GM06990 (cell line): ENCODE measurements around the gene AKNA.

ENCODE experiments used
- DNase-seq: peaks from one replicate; pipeline ENCODE4 v3.0.0-alpha.2; 2011; ENCODE audit not compliant: insufficient read length; ENCODE audit errors: extremely low read depth
- H3K27me3 ChIP-seq: replicated peaks from 2 replicates; pipeline ENCODE4 v1.6.0; 2011; ENCODE audit warnings: low read length; ENCODE audit not compliant: control insufficient read depth, insufficient read depth
- H3K36me3 ChIP-seq: 2 replicates; pipeline ENCODE4 v1.5.1; 2011; ENCODE audit warnings: low read length; ENCODE audit not compliant: control insufficient read depth, insufficient read depth
- H3K4me3 ChIP-seq: replicated peaks from 2 replicates; pipeline ENCODE4 v1.5.1; 2011; ENCODE audit warnings: low read depth, mild to moderate bottlenecking, control low read depth, low read length
- TF ChIP-seq, protein P1 (sequence below): IDR thresholded peaks from 2 replicates; pipeline ENCODE4 v1.5.1; 2011; ENCODE audit warnings: low read length, control low read depth, mild to moderate bottlenecking, inconsistent platforms; ENCODE audit not compliant: insufficient read depth, poor library complexity, severe bottlenecking

Gene AKNA

DNA sequence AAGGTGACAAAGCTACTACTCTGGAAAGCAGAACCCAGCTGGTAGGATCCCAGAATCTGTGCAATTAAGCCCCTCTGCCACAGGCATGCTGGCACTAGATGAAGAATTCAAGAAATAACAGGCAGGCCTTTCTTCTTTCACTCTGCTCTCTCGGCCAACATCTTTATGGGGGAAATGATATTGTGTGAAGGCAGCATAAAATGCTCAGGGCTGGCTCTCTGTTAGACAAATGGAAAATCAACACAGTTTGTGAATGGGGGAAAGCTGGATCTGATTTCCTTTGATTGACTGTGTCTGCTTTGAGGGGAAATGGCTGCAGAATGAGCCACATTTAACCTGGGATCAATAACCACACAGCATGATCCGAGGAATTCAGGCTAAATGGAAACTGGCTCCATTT lies 29.1 kb upstream of the AKNA start:
- TF ChIP-seq, protein P1, sequence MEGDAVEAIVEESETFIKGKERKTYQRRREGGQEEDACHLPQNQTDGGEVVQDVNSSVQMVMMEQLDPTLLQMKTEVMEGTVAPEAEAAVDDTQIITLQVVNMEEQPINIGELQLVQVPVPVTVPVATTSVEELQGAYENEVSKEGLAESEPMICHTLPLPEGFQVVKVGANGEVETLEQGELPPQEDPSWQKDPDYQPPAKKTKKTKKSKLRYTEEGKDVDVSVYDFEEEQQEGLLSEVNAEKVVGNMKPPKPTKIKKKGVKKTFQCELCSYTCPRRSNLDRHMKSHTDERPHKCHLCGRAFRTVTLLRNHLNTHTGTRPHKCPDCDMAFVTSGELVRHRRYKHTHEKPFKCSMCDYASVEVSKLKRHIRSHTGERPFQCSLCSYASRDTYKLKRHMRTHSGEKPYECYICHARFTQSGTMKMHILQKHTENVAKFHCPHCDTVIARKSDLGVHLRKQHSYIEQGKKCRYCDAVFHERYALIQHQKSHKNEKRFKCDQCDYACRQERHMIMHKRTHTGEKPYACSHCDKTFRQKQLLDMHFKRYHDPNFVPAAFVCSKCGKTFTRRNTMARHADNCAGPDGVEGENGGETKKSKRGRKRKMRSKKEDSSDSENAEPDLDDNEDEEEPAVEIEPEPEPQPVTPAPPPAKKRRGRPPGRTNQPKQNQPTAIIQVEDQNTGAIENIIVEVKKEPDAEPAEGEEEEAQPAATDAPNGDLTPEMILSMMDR, result no peak
- H3K36me3 ChIP-seq, result no peaks in the 10 kb centered on the region
- DNase-seq, result no peak
- no peak overlapping the region for H3K4me3 ChIP-seq
- H3K27me3 ChIP-seq, result no peaks in the 10 kb centered on the region; the same call in none of the 2 replicates

DNA sequence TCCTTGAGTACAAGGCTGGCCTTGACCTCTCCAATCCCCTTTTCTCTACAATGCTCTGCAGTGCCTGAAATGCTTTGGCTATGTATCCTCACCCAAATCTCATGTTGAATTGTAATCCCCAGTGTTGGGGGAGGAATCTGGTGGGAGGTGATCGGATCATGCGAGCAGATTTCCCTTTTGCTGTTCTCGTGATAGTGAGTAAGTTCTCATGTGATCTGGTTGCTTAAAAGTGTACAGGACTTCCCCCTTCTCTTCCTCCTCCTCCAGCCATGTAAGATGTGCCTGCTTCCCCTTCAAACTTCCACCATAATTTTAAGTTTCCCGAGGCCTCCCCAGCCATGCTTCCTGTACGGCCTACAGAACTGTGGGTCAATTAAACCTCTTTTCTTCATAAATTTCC lies 28.5 kb upstream of the AKNA start:
- TF ChIP-seq, protein P1, result no peak
- Histone ChIP-seq H3K36me3 (no peaks in the 10 kb centered on the region), H3K27me3 (no peaks in the 10 kb centered on the region; the same call in none of the 2 replicates), H3K4me3 (no peak overlapping the region)
- no peak for DNase-seq

DNA sequence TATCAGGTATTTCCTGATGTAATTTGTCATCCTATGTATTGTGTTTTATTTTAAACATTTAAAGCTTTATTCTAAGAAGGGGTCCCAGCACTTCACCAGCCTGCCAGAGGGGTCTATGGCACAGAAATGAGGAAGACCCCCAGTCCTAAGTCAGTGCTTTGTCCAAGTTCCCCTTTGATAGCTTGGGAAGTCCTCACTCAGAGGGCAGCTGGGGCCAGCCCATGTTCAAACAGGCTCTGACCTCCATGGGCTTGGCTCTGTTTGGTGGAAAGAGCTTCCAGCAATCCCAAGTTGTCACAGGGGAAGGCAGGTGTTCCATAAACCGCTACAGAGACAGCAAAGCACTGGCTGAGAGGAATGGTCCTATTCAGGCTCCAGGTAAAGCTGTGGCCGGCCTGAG lies 26.6 kb upstream of the AKNA start:
- Histone ChIP-seq H3K36me3 (no peaks in the 10 kb centered on the region), H3K4me3 (no peak overlapping the region), H3K27me3 (no peaks in the 10 kb centered on the region; the same call in none of the 2 replicates)
- TF ChIP-seq, protein P1, result no peak
- no peak for DNase-seq

DNA sequence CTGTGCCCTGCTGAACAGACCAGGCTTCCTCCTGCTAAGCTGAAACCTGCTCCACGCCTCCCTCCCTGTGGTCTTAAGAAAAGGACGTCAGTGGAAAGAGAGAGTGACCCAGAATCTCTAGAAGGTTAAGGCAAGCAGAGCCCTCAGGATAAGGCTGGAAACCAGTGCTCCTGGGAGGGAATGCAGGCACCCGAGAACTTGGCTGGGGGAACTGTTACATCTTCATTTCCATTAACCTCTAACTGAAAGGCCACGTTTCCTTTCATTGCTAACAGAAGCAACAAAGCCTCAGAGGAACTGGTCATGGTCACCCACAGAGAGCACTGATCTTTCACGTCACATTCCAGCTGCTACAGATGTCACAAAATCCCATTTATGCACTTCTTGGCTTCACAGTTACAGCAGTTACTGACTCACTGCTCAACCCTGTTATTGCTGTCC lies 26.1 kb upstream of the AKNA start:
- no peaks in the 10 kb centered on the region for H3K36me3 ChIP-seq
- H3K4me3 ChIP-seq, result no peak overlapping the region
- DNase-seq, result no peak
- TF ChIP-seq, protein P1, result no peak
- peaks cover 3% of the 10 kb centered on the region for H3K27me3 ChIP-seq

DNA sequence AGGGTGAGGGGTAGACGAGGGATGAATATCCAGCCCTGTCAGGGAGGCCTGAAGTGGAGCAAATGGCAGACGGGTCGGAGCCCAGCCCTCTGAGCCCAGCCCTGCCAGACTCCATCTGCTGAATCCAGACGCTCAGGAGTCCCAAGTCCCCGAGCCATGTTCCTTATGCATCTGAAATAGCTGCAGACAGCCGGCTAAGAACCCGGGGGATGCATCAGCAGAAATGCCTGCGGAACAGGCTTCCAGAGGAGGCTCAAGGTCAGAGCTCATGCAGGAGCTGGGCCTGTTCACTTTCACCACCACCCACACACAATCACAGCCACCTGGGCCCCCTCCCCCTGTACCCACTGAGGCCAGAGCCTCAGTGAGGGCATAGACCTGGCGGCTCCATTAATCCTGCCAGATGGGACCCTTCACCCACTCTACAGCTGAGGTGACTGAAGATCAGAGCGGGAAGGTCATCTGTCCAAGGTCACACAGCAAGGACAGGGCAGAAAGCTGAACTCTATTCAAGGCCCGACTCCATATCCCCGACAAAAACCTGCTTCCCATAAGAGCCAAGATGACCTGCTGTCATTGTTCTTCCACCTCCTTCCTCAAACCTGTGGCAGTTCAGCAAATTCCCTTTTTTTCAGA lies 24.4 kb upstream of the AKNA start:
- Histone ChIP-seq H3K27me3 (peaks cover 3% of the 10 kb centered on the region), H3K4me3 (no peak overlapping the region), H3K36me3 (no peaks in the 10 kb centered on the region)
- no peak for DNase-seq
- TF ChIP-seq, protein P1, result no peak

DNA sequence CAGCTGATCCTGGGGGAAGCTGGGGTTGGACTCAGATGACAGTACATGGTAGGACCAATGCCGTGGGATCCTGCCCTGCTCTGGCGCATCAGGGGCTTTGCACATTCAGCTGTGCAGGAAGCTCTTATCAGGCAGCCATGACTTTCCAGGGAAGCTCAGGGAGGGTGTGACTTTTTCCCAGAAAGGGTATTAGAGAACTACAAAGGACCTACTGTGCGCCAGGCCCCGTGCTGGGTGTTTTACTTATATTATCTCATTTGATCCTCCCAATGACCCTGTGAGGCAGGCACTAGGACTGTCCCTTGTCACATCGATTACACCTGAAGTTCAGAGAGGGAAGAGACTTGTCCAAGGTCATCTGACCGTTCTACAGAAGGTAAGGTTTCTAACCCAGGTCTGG lies 23.7 kb upstream of the AKNA start:
- Histone ChIP-seq H3K4me3 (no peak overlapping the region), H3K27me3 (peaks cover 3% of the 10 kb centered on the region), H3K36me3 (no peaks in the 10 kb centered on the region)
- DNase-seq, result no peak
- TF ChIP-seq, protein P1, result no peak
